ENCODE measurements around the gene MRTFB. TPM values are rescaled to one million over a fixed set of nuclear protein-coding genes. Genes with fewer than 3 reads are reported as not detected.

MRTFB gene
- total RNA-seq, 1 donor from 2014 or later = 12.9 TPM

DNA sequence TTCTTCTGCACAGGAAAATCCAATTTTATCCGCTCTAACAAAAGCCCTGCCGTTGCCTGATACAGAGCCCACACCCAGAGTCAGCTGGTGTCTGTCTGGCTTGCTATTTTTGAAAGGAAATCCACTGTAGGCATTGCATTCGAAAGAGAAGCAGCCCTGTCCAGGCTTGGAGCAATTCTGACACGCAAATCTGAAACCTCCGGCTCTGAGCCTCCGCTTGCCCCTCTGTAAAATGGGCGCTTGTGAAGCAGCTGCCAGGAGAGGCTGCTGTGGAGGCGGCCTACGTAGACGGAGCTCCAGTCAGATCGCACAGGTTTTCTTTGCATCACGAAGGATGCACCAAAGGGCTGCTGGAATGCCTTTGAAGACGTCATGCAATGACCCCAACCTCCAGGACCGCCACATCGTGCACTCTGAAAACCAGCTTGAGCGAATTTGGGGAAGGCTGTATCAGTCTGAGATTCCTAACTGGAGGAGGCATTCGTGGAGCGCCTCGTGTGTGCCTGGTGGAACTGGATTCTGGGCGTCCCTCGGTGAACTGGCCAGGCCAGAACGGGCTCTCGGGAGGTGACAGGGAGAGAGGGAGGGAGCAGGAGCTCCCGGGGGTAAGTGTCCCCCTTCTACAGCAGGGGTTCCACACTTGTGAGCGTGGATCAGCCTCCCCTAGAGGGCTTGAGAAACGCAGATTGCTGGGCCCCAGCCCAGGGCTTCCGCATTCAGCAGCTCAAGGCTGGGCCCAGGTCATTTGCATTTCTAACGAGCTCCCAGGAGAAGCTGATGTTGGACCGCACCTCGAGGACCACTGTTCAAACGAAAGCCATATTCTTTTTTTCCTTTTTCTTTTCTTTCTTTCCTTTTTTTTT lies 215.5 kb downstream of the MRTFB start:
- TF ChIP-seq, protein P1, sequence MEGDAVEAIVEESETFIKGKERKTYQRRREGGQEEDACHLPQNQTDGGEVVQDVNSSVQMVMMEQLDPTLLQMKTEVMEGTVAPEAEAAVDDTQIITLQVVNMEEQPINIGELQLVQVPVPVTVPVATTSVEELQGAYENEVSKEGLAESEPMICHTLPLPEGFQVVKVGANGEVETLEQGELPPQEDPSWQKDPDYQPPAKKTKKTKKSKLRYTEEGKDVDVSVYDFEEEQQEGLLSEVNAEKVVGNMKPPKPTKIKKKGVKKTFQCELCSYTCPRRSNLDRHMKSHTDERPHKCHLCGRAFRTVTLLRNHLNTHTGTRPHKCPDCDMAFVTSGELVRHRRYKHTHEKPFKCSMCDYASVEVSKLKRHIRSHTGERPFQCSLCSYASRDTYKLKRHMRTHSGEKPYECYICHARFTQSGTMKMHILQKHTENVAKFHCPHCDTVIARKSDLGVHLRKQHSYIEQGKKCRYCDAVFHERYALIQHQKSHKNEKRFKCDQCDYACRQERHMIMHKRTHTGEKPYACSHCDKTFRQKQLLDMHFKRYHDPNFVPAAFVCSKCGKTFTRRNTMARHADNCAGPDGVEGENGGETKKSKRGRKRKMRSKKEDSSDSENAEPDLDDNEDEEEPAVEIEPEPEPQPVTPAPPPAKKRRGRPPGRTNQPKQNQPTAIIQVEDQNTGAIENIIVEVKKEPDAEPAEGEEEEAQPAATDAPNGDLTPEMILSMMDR (conservative IDR thresholded peaks at IDR 0.05; ENCODE audit: low read depth, low read length) = no peak
- no peak for DNase-seq (ENCODE audit: low read depth)
- H3K4me3 ChIP-seq (ENCODE audit: low read depth, low read length) = peak overlapping the region; percentile 67

DNA sequence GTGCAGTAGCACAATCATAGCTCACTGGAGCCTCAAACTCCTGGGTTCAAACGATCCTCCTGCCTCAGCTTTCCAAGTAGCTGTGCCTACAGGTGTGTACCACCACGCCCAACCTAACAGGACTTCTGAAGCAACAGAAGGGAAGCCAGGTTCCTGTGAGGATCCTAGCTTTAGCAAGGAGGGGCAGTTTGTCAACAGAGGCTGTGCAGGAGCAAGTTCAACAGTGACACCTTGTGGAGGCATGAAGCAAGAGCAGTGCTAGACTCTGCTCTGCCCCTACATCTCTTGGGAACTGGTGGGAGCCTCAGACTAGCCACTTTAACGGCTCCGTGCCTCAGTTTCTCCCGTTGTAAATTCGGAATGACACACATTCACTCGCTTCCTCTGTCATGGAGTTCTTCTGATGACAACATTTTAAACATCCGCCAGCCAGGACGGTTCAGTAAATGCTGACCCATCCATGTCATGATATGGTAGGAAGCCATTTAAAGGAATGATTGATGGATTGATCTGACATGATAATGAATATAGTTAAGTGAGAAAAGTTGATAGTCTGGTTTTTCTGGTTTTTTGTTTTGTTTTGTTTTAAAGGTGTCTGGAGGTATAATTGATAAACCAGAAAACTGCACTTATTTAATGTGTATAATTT lies 218.7 kb downstream of the MRTFB start:
- no peak for DNase-seq (ENCODE audit: low read depth)
- no peak overlapping the region for H3K4me3 ChIP-seq (ENCODE audit: low read depth, low read length)
- TF ChIP-seq, protein P1 (conservative IDR thresholded peaks at IDR 0.05; ENCODE audit: low read depth, low read length) = peak; percentile 63

DNA sequence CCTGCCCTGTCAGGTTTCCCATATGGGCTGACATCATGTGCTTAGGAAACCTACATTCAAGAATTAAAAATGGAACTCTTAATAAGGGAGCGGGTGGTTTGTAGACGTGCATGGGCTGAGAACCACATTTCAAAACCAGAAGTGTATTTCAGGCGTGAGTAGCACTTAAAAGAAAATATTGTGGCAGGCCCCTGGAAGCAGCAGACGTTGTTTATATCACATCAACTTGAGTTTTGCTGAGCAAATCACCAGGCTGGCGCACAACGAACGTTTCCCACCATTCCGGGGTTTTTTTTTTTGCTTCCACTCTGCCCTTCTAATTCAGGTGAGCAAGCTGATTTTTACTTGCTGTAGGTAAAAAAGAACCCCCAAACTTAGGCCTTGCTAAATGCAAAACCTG lies 220.2 kb downstream of the MRTFB start:
- TF ChIP-seq, protein P1 (conservative IDR thresholded peaks at IDR 0.05; ENCODE audit: low read depth, low read length) = no peak
- no peak overlapping the region for H3K4me3 ChIP-seq (ENCODE audit: low read depth, low read length)
- DNase-seq (ENCODE audit: low read depth) = no peak

DNA sequence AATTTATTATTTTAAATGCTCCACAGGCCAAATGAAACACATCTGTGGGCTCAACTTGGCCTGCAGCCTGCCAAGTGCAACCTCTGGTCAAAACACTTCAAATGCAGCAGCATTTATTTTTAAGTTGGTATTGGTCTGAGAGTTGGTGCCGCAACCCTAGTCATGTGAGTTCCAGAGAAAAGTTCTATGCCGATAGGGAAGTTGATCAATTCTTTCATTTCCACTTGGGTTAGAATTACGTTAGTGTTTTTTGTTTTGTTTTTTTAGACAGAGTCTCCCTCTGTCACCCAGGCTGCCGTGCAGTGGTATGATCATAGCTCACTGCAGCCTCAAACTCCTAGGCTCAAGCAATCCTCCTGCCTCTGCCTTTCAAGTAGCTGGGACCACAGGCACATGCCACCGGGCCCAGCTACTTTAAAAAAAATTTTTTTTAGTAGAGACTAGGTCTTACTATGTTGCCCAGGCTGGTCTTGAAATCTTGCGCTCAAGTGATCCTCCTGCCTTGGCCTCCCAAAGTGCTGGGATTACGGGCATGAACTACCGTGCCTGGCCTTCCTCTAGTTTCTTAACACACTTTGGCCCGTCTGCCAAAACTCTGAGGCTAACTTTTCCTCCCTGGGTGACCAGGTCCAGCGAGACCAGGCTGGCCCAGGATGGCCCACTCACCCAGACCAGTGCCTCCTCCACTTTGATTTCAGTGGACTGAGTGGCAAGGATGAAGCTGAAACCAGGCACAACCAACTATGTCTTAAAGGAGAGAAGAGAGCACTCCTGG lies 221.1 kb downstream of the MRTFB start:
- no peak for DNase-seq (ENCODE audit: low read depth)
- H3K4me3 ChIP-seq (ENCODE audit: low read depth, low read length) = no peak overlapping the region
- TF ChIP-seq, protein P1 (conservative IDR thresholded peaks at IDR 0.05; ENCODE audit: low read depth, low read length) = no peak

DNA sequence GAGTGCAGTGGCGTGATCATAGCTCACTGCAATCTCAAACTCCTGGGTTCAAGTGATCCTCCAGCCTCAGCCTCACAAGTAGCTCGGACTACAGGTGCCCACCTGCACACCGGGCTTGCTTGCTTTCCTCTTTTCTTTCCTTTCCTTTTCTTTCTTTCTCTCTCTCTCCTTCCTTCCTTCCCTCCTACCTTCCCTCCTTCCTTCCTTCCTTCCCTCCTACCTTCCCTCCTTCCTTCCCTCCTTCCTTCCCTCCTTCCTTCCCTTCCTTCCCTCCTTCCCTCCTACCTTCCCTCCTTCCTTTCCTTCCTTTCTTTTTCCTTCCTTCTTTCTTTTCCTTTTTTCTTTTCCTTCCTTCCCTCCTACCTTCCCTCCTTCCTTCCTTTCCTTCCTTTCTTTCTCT lies 225.5 kb downstream of the MRTFB start:
- H3K4me3 ChIP-seq (ENCODE audit: low read depth, low read length) = no peak overlapping the region
- TF ChIP-seq, protein P1 (conservative IDR thresholded peaks at IDR 0.05; ENCODE audit: low read depth, low read length) = no peak
- DNase-seq (ENCODE audit: low read depth) = no peak

DNA sequence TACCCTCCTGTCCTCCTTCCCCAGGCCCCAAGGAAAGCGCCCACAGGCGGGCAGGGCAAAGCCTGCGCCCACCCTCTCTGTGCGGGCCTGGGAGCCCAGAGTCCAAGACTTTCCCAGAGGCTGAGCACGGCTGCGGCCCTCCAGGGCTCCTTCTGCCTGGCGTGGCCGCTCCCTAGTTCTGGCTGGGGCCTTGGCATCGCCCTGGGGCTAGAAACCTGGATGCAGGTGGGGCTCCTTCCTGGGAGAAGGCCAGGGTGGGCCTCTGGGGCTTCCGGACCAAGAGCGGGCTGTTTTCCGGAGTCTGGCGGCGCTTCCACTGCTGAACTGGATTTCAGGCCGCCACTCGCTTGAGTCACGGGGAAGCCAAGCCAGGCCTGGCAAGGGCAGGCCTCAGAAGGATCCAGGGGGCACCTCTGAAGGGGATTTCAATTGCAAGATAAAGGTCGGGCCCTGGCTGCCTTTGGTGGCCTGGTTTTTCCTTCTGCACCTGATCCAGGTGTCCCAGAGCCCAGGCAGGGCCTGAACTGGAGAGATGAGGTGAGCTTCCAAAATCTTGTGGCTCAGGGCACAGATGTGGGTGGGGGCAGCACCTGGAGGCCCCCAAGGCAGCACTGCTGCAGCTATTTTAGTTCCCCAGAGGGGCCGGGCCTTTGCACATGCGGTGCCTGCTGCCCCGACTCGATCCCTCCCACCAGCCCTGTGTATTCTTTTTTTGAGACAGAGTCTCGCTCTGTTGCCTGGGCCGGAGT lies 227.4 kb downstream of the MRTFB start:
- TF ChIP-seq, protein P1 (conservative IDR thresholded peaks at IDR 0.05; ENCODE audit: low read depth, low read length) = no peak
- no peak overlapping the region for H3K4me3 ChIP-seq (ENCODE audit: low read depth, low read length)
- no peak for DNase-seq (ENCODE audit: low read depth)

Data from epithelial cell of proximal tubule (primary cell).